Activated CD4-positive, alpha-beta T cell treated with anti-CD3 and anti-CD28 coated beads, Interleukin-2, amount 50 U/mL, for 24 hours (primary cell): ENCODE measurements around the gene IQCM.

ENCODE experiments used
- DNase-seq, 2 donors: peaks; one replicate each; pipeline ENCODE4 v3.0.0-alpha.2; 2020; ENCODE audit warnings: low read depth in 1 of 2, low spot score in 1 of 2

IQCM gene

DNA sequence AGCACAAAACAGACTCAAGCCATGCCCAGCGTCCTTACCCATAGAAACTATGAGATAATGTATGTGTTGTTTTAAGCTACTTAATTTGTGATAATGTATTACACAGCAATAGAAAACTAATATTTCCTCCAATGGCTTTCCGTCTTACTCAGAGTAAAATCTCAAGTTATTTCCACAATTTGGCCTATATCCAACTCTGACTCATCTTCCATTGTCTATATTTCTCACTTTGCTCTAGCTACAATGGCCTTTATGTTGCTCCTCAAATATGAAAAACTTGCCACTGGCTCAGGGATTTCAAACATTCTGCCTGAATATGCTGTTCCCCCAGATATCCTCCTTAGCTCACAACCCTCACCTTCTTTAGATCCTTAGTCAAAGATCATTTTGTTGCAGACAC is 31.6 kb downstream of the IQCM start:
- DNase-seq = no peak

DNA sequence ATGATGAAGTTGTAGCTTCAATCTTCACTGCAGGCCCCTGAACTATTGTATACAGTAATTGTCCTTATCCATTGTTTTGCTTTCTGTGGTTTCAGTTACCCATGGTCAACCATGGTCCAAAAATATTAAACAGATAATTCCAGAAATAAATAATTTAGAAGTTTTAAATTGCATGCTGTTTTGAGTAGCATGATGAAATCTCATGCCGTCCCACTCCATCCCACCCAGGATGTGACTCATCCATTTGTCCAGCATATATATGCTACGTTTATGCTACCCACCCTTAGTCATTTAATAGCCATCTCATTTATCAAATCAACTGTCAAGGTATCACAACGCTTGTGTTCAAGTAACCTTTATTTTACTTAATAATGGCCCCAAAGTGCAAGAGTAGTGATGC is 34.5 kb downstream of the IQCM start:
- no peak for DNase-seq

DNA sequence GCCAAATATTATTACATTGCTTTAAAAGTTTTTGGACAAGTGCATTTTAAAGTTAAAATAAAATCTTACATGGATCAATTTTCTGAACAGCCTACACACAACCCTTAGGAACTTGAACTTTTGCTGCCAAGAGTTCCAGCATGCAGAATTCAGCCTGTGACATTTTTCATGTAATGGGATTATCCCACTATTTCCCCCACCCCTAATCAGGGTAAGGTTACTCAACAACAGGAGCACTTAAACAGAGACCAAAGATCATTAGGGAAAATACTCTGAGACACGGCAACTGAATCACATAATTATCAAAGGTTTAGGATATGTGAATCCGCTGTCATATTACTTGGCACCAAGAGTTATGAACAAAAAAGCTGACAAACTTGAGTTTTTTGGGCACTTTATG is 47.2 kb downstream of the IQCM start:
- no peak for DNase-seq

DNA sequence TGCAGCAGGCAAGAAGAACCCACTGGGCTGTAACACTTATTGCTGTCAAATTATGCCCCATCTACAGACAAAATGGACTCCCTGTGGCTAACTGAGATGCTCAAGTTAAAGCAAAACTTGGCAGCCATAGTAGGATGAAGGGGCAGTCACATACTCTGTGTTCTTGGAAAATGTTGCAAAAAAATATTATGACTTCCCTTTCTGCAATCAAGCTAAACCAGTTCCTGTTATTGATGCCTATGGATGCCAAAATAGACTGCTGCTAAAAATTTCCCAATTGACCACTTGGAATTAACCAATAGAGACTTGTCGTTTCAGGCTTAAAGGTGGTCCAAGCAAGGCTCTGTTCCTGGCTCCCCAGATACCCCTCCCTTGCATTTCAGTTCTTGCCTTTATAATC is 49.5 kb downstream of the IQCM start:
- DNase-seq = no peak

DNA sequence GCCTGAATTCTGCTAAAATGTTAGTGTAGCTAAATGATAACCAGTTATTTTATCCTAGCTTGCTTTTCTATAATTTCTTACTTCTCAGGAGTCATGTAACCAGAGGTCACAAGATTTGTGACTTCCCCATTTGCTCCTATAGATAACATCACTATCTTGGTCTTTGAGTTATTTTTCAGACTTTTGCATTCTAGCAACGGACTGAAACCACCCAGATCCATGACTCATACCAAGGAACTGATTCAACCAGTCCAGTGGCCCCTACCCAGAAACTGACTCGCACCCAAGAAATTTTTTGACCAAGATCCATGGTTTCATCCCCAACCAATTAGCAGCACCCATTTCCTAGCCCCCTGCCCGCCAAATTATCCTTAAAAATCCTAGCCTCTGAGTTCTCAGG is 50.0 kb downstream of the IQCM start:
- no peak for DNase-seq

DNA sequence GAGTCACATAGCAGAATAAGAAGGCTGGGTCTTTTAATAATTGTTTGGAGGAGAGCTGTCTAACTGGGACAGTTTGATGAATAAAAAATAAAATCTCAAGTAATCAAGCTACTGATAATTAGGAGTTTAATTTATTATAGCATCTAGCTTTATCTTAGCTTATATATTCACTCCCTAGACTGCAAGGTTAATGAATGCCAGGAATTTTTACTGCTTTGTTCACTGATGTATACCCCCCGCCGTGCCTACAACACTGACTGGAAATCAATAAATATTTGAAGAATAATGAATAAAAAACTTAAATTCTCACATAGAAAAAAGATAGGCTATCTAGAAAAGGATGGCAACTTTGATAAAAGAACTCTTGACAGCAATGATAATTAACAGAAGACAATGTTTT is 59.7 kb downstream of the IQCM start:
- DNase-seq = no peak

DNA sequence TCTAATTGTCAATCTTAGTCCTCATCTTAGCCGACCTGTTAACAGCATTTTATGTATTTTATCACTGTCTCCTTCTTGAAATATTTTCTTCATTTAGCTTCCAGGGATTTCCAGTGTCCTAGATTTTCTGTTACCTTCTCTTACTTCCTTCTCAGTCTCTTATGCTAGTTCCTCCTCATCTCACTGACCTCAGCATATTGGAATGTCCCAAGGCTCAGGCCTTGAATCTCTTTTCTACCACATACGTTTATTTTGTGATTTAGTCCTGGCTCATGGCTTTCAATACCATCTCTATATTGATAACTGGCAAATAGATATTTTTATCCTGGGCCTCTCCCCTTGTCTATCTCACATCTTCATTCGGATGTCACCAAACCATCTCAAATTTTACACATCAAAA is 61.1 kb downstream of the IQCM start:
- DNase-seq = no peak

DNA sequence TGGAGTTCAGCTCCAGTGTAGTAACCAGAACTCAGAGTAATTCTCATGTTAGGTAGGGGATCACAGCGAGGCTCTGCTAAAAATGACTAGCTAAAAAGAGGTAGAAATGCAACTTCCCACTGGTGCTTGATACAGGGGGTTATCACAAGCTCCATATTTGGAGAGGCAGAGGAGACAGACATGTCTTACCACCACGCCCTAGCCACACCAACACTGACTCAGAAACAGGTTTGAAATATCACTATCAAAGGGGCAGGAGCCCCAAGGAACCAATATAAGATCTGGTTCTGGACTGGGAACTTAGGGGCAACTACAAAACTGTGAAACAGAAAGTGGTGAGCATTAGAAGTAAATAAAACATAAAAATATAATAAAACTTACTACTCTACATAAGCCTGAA is 62.9 kb downstream of the IQCM start:
- no peak for DNase-seq

DNA sequence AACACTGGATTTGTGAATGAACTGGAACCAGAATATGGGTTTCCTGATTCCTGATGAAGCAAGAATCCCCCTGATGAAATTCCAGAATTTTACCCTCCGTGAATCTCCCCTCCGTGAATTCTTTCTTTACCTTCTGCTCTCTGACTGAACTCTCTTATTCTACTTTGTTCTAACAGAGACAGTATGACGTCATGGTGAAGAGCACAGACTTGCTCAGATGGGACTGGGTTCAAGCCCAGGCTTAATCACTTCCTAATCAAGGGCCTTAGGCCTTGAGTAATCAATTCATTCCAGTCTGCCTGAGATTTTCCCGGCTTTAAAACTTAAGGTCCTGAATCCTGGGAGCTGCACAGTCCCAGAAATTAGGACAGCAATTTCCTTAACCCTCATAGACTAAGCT is 64.5 kb downstream of the IQCM start:
- DNase-seq = no peak

DNA sequence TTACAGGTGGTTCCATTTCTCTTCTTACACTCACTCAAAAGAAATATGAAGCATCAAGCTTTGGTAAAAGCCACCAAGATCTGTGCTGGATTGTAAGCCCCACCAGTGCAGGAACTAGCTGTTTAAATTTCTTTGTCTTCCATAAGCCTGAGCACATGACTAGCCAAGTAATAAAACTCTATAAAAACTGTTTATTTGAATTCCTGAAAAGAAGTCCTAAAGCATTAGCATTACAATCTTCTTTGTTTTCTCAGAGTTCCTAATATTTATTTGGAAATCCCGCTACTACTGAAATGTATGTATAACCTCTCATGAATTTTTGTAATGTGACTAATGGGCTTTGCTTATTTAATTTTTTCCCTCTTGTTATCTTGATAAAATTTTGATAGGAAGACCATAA is 65.9 kb downstream of the IQCM start:
- DNase-seq = no peak

DNA sequence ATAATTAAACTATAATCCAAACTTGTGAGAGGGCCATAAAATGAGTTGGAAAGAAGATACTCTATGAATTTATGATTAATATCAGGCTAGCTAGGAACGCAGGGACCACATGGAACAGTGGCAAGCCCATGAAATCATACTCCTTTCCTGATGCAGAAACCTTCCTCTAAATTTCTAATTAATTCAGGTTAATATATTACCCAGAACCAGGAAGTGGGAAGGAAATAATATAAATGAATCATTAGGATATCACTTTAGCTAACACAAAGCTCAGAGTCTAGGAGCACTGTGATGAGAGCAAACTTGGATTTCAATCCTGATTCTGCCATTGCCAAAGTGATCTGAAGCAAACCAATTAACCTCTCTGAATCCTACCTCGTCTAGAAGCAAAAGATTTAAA is 68.0 kb downstream of the IQCM start:
- no peak for DNase-seq

DNA sequence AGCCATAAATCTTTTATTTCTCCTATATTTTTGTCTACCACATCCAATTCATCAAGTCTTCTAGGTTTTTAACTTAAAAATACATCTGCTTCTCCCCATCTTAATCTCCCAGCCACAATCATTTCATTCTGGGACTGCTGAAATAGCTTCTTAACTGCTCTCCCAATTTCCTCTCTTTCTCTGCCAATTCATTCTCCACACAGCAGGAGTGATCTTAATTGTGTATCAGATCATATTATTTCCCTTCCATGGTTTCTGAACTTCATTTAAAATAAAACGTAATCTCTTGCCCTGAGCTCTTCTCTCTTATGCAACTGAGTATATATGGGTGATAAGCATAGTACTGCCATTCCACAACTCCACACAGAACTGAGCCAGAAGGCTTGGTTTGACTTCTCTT is 69.4 kb downstream of the IQCM start:
- no peak for DNase-seq

DNA sequence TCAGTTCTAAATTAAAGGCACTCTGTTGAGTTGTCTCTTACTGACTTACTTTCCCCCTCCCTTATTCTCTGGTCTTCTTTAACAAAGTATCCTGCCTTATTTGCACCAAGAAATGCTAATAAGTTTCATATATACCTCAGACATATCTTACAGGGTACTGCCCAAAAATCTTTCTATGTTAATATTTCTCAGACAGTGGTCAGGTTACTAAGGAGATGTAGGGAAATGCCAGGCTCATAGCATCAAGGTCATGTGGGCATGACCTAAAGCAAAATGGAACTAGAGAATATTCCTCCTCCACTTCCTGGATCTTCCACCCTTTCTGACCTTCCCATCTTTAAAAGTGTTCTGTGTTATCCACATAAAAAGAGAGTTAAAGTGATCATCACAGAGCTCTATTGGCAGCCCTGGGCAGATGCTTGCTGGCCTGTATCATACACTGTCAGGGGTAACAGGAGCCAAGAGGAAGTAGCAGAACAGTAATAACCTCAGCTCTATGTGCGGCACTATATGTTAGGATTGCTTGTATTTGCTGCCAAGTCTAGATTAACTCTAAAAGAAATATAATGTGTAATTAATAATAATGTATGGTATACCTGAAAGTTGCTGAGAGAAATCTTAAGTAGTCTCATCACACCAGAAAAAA is 74.3 kb downstream of the IQCM start:
- no peak for DNase-seq

DNA sequence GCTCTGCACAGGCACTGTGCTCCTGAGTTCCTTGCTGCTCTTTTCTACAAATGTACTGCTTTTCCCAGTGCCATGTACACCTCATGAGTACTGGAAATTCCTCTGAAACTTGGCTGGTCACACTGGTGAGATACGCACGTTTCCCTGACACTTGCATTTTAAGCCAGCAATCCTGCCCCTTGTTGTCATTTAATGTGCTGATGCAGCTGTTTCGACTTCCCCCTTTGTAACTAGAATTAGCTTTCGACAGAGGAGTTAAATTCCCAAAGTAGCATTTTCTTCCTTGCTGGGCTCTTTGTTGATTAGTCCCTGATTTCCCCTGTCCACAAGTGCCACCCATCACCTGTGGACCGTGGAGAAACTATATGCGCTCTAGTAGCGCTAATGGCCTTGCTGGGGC is 77.5 kb downstream of the IQCM start:
- DNase-seq = no peak

DNA sequence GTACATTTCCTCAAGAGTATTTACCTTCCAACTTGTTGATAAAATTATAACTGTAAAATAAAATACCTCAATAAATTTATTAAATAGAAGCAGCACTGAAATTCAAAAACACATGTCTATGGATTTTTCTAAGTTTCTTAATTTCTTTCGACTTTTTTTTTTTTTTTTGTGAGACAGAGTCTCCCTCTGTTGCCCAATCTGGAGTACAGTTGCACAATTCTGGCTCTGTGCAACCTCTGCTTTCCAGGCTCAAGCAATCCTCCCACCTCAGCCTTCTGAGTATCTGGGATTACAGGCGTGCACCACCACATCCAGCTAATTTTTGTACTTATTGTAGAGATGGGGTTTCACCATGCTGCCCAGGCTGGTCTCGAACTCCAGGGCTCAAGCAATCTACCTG is 79.8 kb downstream of the IQCM start:
- no peak for DNase-seq

DNA sequence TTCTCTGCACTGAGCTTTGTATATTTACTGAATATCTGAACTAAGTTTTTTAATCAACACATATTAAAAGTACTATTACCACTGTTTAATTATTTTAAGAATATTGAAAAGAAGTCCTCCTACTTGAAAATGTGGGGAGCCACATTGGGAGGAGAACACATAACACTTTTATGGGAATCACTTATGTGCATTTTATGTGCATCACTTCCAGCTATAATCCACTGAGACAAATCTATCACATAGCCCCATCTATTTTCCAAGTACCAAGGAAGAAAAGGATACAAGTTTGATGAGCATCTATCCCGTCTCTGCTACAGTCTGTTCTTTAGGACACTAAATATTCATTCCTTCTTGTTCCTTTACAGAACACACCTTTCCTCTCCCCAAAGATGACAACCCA is 87.2 kb downstream of the IQCM start:
- DNase-seq = no peak

DNA sequence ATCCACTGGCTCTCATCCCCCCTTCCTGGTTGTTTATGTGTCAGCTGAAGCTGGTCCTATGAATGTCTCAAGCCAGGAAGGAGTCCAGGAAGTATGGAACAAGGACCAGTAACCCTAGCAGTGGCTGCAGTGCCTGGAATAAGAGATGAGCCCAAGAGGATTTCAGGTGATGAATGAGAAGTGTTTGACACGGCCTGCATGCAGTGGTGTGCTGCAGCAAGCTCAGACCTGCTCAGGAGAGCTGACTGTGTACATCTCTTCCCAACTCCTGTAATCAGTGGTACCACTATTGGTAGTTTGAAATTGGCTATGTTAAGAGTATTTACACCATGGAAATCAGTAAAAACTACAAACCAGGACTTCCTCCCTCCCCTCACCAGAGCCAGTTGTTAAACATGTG is 88.0 kb downstream of the IQCM start:
- no peak for DNase-seq

DNA sequence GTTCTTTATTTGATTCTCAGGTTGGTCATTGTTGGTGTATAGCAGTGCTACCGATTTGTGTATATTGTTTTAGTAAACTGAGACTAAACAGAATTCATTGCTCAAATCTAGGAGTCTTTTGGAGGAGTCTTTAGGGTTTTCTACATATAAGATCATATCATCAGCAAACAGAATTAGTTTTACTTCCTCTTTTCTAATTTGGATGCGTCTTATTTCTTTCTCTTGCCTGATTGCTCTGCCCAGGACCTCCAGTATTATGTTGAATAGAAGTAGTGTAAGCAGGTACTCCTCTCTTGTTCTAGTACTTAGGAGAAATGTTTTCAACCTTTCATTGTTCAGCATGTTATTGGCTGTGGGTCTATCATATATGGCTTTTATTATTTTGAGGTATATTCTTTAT is 92.6 kb downstream of the IQCM start:
- DNase-seq = no peak

DNA sequence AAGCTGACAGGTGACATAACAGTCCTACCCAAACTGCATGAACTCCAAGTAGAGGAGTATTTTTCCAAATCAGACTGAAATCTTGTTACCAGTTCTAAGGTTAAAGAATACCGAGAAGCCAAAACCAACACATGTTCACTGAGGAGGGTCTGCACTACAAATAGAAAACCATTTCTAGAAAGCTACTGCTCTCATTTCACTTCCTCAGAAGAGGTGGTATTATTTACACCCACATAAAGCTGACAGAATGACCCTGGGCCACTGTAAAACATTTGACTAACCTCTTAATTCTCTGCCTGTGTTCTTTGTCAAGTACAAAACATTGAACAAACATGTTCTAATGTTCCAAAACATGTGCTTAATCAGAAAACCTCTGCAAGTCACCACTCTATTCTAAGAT is 95.8 kb downstream of the IQCM start:
- no peak for DNase-seq

DNA sequence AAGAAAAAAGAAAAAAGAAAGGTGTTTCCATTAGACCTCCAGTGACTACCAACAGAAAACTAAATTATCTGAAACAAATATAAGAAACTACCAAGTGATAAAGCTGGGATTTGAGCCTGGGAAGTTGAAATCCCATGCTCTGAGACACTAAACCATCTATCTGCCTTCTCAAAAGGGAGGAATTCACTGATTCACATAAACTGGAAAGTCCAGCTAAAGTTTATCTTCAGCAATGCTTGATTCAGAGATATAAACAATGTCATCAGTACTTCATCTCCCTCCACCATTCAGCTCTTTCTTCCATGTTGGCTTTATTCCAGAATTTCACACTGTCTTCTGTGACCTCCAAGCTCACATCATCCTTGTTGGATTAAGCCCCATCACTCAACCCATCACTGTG is 96.3 kb downstream of the IQCM start:
- no peak for DNase-seq

DNA sequence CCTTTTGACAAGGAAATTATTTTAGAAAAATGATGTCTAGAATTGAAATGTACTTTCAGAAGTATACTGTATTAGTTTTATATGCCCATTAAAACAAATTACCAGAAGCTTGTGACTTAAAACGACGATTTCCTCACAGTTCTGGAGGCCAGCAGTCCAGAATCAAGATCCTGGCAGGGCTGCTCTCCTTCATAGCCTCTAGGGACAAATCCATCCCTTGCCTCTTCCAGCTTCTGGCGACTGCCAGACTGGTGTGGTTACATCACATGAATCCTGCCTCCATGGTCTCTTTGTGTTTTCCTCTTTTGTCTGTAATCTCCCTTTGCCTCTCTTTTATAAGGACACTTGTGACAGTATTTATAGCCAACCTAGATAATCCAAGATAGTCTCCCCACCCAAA is 97.1 kb downstream of the IQCM start:
- DNase-seq = no peak

DNA sequence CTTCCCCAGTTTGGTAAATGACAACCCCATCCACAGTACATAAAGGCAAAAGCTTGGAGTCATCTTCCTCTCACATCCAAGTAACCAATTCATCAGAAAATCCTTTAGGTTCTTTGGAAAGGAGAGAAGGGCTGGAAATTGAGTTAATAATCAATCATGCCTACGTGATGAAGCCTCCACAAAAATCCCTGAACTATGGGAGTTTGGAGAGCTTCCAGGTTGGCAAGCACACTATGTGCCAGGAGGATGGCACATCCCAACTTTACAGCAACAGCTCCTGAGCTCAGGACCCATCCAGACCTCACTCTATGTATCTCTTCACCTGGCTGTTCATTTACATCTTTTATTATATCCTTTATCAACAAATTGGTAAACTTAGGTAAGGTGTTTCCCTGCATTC is 98.9 kb downstream of the IQCM start:
- no peak for DNase-seq

DNA sequence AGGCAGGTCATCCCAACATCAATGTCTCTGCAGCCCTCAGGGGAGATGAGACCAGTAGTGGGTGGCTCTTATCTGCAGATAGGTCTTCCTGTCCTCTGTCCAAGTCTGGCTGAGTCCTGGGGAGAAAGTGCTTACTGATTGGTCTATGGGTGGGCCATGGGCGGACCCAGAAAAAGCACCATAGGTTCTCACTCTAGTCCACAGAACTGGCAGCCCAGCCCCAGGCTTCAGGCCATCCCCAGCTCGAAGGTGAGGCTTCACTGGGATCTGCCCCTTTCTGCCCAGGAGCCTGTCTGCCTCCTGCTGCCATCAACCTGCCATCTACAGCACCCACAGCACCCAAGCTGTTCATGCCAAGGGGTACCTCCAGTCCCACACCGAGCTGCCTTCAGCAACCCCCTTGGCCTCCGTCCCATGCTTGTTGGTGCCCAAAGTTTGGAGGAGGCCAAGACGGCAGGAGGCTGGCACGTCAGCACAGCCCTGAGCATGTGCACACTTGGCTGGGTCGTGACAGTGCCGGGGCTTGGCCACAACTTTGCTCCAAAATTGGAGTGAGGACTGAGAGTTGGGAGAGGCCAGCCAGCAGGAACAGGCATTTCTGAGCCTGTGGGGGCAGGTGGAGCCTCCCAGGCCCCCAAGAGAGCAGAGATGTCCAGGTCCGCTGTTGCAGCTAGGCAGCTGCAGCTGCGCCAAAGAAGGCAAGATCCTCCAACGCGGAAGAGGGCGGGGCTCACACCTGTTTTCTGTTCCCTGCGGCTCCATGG is 99.6 kb downstream of the IQCM start:
- DNase-seq = no peak
